CD4-positive, alpha-beta T cell (primary cell): ENCODE measurements around the gene MAST2. TPM values are rescaled to one million over a fixed set of nuclear protein-coding genes. Genes with fewer than 3 reads are reported as not detected.

Source experiments
- ATAC-seq: fragments of 200-7000 bp; cut with Tn5 transposase; one replicate; pipeline ENCODE4 v1.10.0; 2022; ENCODE audit warnings: mild to moderate bottlenecking; ENCODE audit not compliant: poor library complexity
- CTCF ChIA-PET: fragments of 350-600 bp; sonication (Branson Sonifier 250); formaldehyde crosslinking; loops from one replicate; lab custom pipeline; 2021; ENCODE audit warnings: antibody characterized with exemption, inconsistent platforms; lab: Charles Lee
- POLR2A ChIA-PET: fragments of 350-600 bp; sonication (Branson Sonifier 250); formaldehyde crosslinking; loops from one replicate; lab custom pipeline; 2021; ENCODE audit warnings: antibody characterized with exemption, inconsistent platforms; lab: Charles Lee
- DNase-seq, 14 experiments: peaks; one replicate each; pipeline ENCODE4 v3.0.0-alpha.2; 2013 to 2020; ENCODE audit warnings: mixed read lengths in 2 of 14
- H3K27ac ChIP-seq, 2 donors: one replicate each; pipeline versions ENCODE4 v1.5.1 to v1.7.0; 2013; ENCODE audit warnings: low read length in 2 of 2, low read depth in 1 of 2, mild to moderate bottlenecking in 1 of 2
- H3K27me3 ChIP-seq, 2 experiments: 1 replicate in 1 of 2; 2 replicates in 1 of 2; pipeline versions ENCODE4 v1.6.1 to v1.7.0; 2013; ENCODE audit warnings: low read length in 2 of 2, control low read depth in 1 of 2, mild to moderate bottlenecking in 1 of 2, moderate library complexity in 1 of 2; ENCODE audit not compliant: insufficient read depth in 2 of 2, control insufficient read depth in 1 of 2
- H3K36me3 ChIP-seq: one replicate; pipeline ENCODE4 v1.6.1; 2013; ENCODE audit warnings: low read length, control low read depth; ENCODE audit not compliant: insufficient read depth
- H3K4me1 ChIP-seq: one replicate; pipeline ENCODE4 v1.6.1; 2013; ENCODE audit warnings: low read length, control low read depth; ENCODE audit not compliant: insufficient read depth
- H3K4me3 ChIP-seq: one replicate; pipeline ENCODE4 v1.5.1; 2013; ENCODE audit warnings: mild to moderate bottlenecking, low read length, moderate library complexity
- H3K9me3 ChIP-seq, 2 experiments: 1 replicate in 1 of 2; 2 replicates in 1 of 2; pipeline versions ENCODE4 v1.6.1 to v1.7.0; 2013; ENCODE audit warnings: low read length in 2 of 2, mild to moderate bottlenecking in 2 of 2, control low read depth in 1 of 2, moderate library complexity in 1 of 2; ENCODE audit not compliant: control insufficient read depth in 1 of 2, insufficient read depth in 1 of 2
- H3K27ac Mint-ChIP-seq: one replicate; pipeline ENCODE4 v1.8.0; 2020; ENCODE audit warnings: mixed read lengths
- H3K27me3 Mint-ChIP-seq: one replicate; pipeline ENCODE4 v1.8.0; 2021; ENCODE audit warnings: mixed read lengths
- H3K36me3 Mint-ChIP-seq: one replicate; pipeline ENCODE4 v1.8.0; 2021; ENCODE audit warnings: low read depth, mixed read lengths
- H3K4me1 Mint-ChIP-seq: one replicate; pipeline ENCODE4 v1.8.0; 2021; ENCODE audit warnings: low read depth, mixed read lengths
- H3K4me3 Mint-ChIP-seq: one replicate; pipeline ENCODE4 v1.8.0; 2020; ENCODE audit warnings: mild to moderate bottlenecking, mixed read lengths
- H3K9me3 Mint-ChIP-seq: one replicate; pipeline ENCODE4 v1.8.0; 2020; ENCODE audit warnings: mixed read lengths
- CTCF ChIP-seq: fragments of 200-600 bp; IDR thresholded peaks from one replicate; pipeline ENCODE4 v1.8.0; 2022; ENCODE audit warnings: antibody characterized with exemption, mild to moderate bottlenecking
- intact Hi-C, 2 experiments: fragments of 100-400 bp; cut with DNase I in 1 of 2; cut with micrococcal nuclease in 1 of 2; formaldehyde crosslinking; loops; one replicate each; pipeline versions ENCODE4 v1.15.1 to v1.9.0; 2023 to 2025; cut with DNase I, micrococcal nuclease
- total RNA-seq, 174 experiments: library from RNA in 2 of 174; stranded (reverse) in 2 of 174; gene quantifications; one replicate each; pipeline ENCODE4 v1.2.3 and lab custom pipeline; 2021 to 2026

The MAST2 gene
- total RNA-seq, 2 experiments from 2014 or later = 5.7 to 6.5 TPM

- CTCF ChIA-PET = no interaction called here
These were observed 86.7 kb downstream of the MAST2 start for GRCh38 chr1:45890078-45890477.

GRCh38 chr1:45891087-45891486, 87.7 kb downstream of the MAST2 start:
- H3K4me3 ChIP-seq = no peak overlapping the region
- ATAC-seq = no peak
- H3K4me3 Mint-ChIP-seq = no peak overlapping the region

More at GRCh38 chr1:45890078-45890477, 86.7 kb downstream of the MAST2 start:
- no peaks in the 10 kb centered on the region for H3K27me3 ChIP-seq
- POLR2A ChIA-PET = no interaction called here
- Mint-ChIP-seq H3K36me3 (no peaks in the 10 kb centered on the region), H3K4me1 (no peaks in the 10 kb centered on the region), H3K27ac (no peak overlapping the region), H3K27me3 (no peaks in the 10 kb centered on the region), H3K4me3 (no peak overlapping the region), H3K9me3 (no peaks in the 10 kb centered on the region)
- H3K4me1 ChIP-seq = no peaks in the 10 kb centered on the region
- no peaks in the 10 kb centered on the region for H3K36me3 ChIP-seq
- intact Hi-C loops = no loop called here
- no peaks in the 10 kb centered on the region for H3K9me3 ChIP-seq
- no peak overlapping the region for H3K27ac ChIP-seq
- H3K4me3 ChIP-seq = no peak overlapping the region
- no peak for TF ChIP-seq CTCF
- no peak for DNase-seq
- ATAC-seq = no peak

DNA sequence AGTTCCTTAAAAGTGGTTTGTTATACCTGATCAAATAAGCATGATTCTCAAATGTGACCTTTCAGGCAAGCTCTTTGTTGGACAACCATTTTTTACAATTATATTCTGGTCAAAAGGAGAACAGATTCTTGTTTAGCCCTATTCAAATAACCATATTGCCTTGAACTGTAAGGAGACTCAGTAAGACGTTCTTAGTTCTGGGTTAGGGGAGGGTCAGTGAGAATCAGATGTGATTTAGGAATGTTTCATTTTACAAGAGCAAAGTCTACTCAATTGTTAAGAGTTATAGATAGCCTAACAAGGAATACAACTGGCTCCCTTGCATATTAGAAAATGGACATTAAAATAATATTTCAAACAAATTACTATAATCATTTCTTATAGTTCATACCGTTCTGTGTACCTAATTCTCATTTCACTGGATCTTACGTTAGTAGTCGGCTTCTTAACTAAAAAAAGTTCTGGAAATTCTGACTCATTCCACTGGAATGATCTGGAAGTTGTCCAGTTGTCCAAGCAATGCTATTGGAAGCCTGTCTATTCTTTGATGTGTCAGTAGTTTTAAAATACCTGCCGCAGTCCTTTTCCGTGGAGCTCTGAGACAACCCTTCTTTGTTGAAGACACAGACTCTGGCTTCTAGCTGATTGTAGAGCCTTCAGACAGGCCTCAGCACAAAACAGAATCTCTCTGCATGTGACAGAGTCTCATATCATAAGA, 88.8 kb downstream of the MAST2 start:
- ChIA-PET POLR2A (no interaction called here), CTCF (no interaction called here)
- H3K36me3 ChIP-seq = no peaks in the 10 kb centered on the region
- intact Hi-C loops = no loop called here
- ATAC-seq (no peak), DNase-seq (no peak)
- no peaks in the 10 kb centered on the region for H3K27me3 ChIP-seq
- H3K4me3 ChIP-seq = no peak overlapping the region
- Mint-ChIP-seq H3K27me3 (no peaks in the 10 kb centered on the region), H3K9me3 (no peaks in the 10 kb centered on the region), H3K36me3 (no peaks in the 10 kb centered on the region), H3K4me3 (no peak overlapping the region), H3K27ac (no peak overlapping the region), H3K4me1 (no peaks in the 10 kb centered on the region)
- H3K4me1 ChIP-seq = no peaks in the 10 kb centered on the region
- no peak for TF ChIP-seq CTCF
- no peak overlapping the region for H3K27ac ChIP-seq
- no peaks in the 10 kb centered on the region for H3K9me3 ChIP-seq

More at GRCh38 chr1:45891087-45891486, 87.7 kb downstream of the MAST2 start:
- Histone ChIP-seq H3K27ac (no peak overlapping the region), H3K36me3 (no peaks in the 10 kb centered on the region), H3K9me3 (no peaks in the 10 kb centered on the region), H3K4me1 (no peaks in the 10 kb centered on the region), H3K27me3 (no peaks in the 10 kb centered on the region)
- no peak for DNase-seq
- no peaks in the 10 kb centered on the region for H3K4me1 Mint-ChIP-seq
- no peaks in the 10 kb centered on the region for H3K36me3 Mint-ChIP-seq
- ChIA-PET POLR2A (no interaction called here), CTCF (no interaction called here)
- no peak for TF ChIP-seq CTCF
- no peaks in the 10 kb centered on the region for H3K27me3 Mint-ChIP-seq
- intact Hi-C loops = no loop called here
- H3K9me3 Mint-ChIP-seq = no peaks in the 10 kb centered on the region
- no peak overlapping the region for H3K27ac Mint-ChIP-seq
